Gastrocnemius medialis (tissue), 4 donors: ENCODE results near the gene SRSF8. TPM values are rescaled to one million over a fixed set of nuclear protein-coding genes. Genes with fewer than 3 reads are reported as not detected.

Experiments used
- ATAC-seq, 2 donors: fragments of 150-250 bp; one replicate each; pipeline ENCODE4 v1.9.1; 2016
- DNase-seq, 2 donors: peaks; one replicate each; pipeline ENCODE4 v3.0.0-alpha.2; 2019
- H3K27ac ChIP-seq, 4 donors: fragments of 200-600 bp; sonication (generic); 1 replicate in 1 of 4; 2 replicates in 3 of 4; pipeline ENCODE4 v1.5.1; 2016 to 2018; ENCODE audit warnings: mild to moderate bottlenecking in 2 of 4, moderate library complexity in 1 of 4
- H3K27me3 ChIP-seq, 3 donors: fragments of 200-600 bp; sonication (generic) in 2 of 3; 1 replicate in 1 of 3; 2 replicates in 2 of 3; pipeline versions ENCODE4 v1.5.1 to v1.6.0; 2016 to 2019; ENCODE audit warnings: mild to moderate bottlenecking in 1 of 3, moderate library complexity in 1 of 3
- H3K36me3 ChIP-seq, 2 donors: fragments of 200-600 bp; sonication (generic) in 1 of 2; one replicate each; pipeline ENCODE4 v1.5.1; 2017 to 2018
- H3K4me1 ChIP-seq, 2 donors: fragments of 200-600 bp; sonication (generic) in 1 of 2; one replicate each; pipeline ENCODE4 v1.5.1; 2016 to 2017; ENCODE audit warnings: mild to moderate bottlenecking in 2 of 2
- H3K4me3 ChIP-seq, 4 donors: fragments of 200-600 bp; sonication (generic) in 3 of 4; 1 replicate in 1 of 4; 2 replicates in 3 of 4; pipeline ENCODE4 v1.5.1; 2016 to 2019; ENCODE audit warnings: mild to moderate bottlenecking in 2 of 4
- H3K9me3 ChIP-seq, 3 donors: fragments of 200-600 bp; sonication (generic) in 2 of 3; 1 replicate in 1 of 3; 2 replicates in 2 of 3; pipeline ENCODE4 v1.5.1; 2016 to 2019
- CTCF ChIP-seq, 5 experiments: fragments of 450-650 bp in 3 of 5; fragments of 200-600 bp in 2 of 5; sonication (generic) in 2 of 5; IDR thresholded peaks in 4 of 5; conservative IDR thresholded peaks in 1 of 5; 1 replicate in 4 of 5; 2 replicates in 1 of 5; pipeline ENCODE4 v1.5.1; 2016 to 2019; ENCODE audit warnings: antibody characterized with exemption in 5 of 5, mild to moderate bottlenecking in 3 of 5, moderate library complexity in 3 of 5
- POLR2A ChIP-seq, 2 donors: fragments of 450-650 bp; IDR thresholded peaks; one replicate each; pipeline ENCODE4 v1.6.1; 2017; ENCODE audit warnings: antibody characterized with exemption in 2 of 2, mild to moderate bottlenecking in 2 of 2, moderate library complexity in 2 of 2
- in situ Hi-C, 4 donors: fragments of 200-750 bp; cut with MboI; loops; one replicate each; pipeline versions ENCODE4 v1.15.0 to v1.8.0; 2017; ENCODE audit warnings: low sequenced_read_pairs in 4 of 4
- intact Hi-C: fragments of 100-400 bp; cut with DNase I; formaldehyde crosslinking; loops from one replicate; pipeline ENCODE4 v1.15.1; 2023; ENCODE audit warnings: low total_unique reads
- total RNA-seq, 4 donors: library from RNA; depleted of rRNA; stranded (reverse); fragments of >200 nt; gene quantifications; one replicate each; pipeline versions ENCODE4 v1.1.0 to v1.2.3, GENCODE V29; 2016

Gene SRSF8
- total RNA-seq, 4 donors from 2014 or later, result 18.2 to 31.0 (median 21.5) TPM

GRCh38 chr11:95102733-95103132, 36.0 kb downstream of the SRSF8 start:
- DNase-seq, result no peak
- in situ Hi-C loops, result no loop called here
- peaks cover 61 to 74% of the 10 kb centered on the region in 2 donors for H3K4me1 ChIP-seq
- no peak for TF ChIP-seq POLR2A (IDR thresholded peaks at IDR 0.05)
- no peak for TF ChIP-seq CTCF (IDR thresholded peaks at IDR 0.05 in 4 of 5, conservative IDR thresholded peaks at IDR 0.05 in 1 of 5)
- intact Hi-C loops, result loop anchor here (10.0 kb wide), 1 partner anchor 308 kb away; no protein-coding TSS in a partner anchor
- no peak overlapping the region for H3K4me3 ChIP-seq
- H3K9me3 ChIP-seq, result no peaks in the 10 kb centered on the region
- H3K27ac ChIP-seq, result peak overlapping the region; percentile 85 to 94 (median 90)
- no peaks in the 10 kb centered on the region for H3K36me3 ChIP-seq
- no peak for ATAC-seq
- H3K27me3 ChIP-seq, result no peaks in the 10 kb centered on the region

GRCh38 chr11:95103701-95104100, 37.0 kb downstream of the SRSF8 start:
- intact Hi-C loops (loop anchor here (10.0 kb wide), 1 partner anchor 309 kb away; no protein-coding TSS in a partner anchor), in situ Hi-C loops (no loop called here)
- peak in 1 of 2 donors; percentile 48 for DNase-seq
- H3K36me3 ChIP-seq, result no peaks in the 10 kb centered on the region
- H3K4me3 ChIP-seq, result no peak overlapping the region
- peak overlapping the region; percentile 85 to 94 (median 90) for H3K27ac ChIP-seq
- peak; percentile 5 to 20 for ATAC-seq
- H3K4me1 ChIP-seq, result peaks cover 69 to 83% of the 10 kb centered on the region in 2 donors
- no peaks in the 10 kb centered on the region for H3K27me3 ChIP-seq
- H3K9me3 ChIP-seq, result no peaks in the 10 kb centered on the region
- no peak for TF ChIP-seq CTCF (IDR thresholded peaks at IDR 0.05 in 4 of 5, conservative IDR thresholded peaks at IDR 0.05 in 1 of 5)
- no peak for TF ChIP-seq POLR2A (IDR thresholded peaks at IDR 0.05)

- Histone ChIP-seq H3K36me3 (no peaks in the 10 kb centered on the region), H3K9me3 (no peaks in the 10 kb centered on the region), H3K27me3 (no peaks in the 10 kb centered on the region), H3K27ac (peak overlapping the region; percentile 85 to 94 (median 90)), H3K4me1 (peaks cover 74 to 89% of the 10 kb centered on the region in 2 donors), H3K4me3 (no peak overlapping the region)
- in situ Hi-C loops, result no loop called here
- intact Hi-C loops, result loop anchor here (10.0 kb wide), 1 partner anchor 309 kb away; no protein-coding TSS in a partner anchor
- DNase-seq, result peak in 1 of 2 donors; percentile 70
- no peak for TF ChIP-seq POLR2A (IDR thresholded peaks at IDR 0.05)
- TF ChIP-seq CTCF (IDR thresholded peaks at IDR 0.05 in 4 of 5, conservative IDR thresholded peaks at IDR 0.05 in 1 of 5), result no peak
- ATAC-seq, result peak; percentile 18 to 25
Observed at GRCh38 chr11:95104121-95104830, 37.6 kb downstream of the SRSF8 start.

- ATAC-seq, result no peak
- intact Hi-C loops, result loop anchor here (10.0 kb wide), 1 partner anchor 310 kb away; no protein-coding TSS in a partner anchor
- Histone ChIP-seq H3K27me3 (no peaks in the 10 kb centered on the region), H3K9me3 (no peaks in the 10 kb centered on the region), H3K36me3 (no peaks in the 10 kb centered on the region), H3K27ac (peak overlapping the region; percentile 85 to 94 (median 90)), H3K4me1 (peaks cover 77 to 95% of the 10 kb centered on the region in 2 donors), H3K4me3 (no peak overlapping the region)
- DNase-seq, result no peak
- TF ChIP-seq CTCF (IDR thresholded peaks at IDR 0.05 in 4 of 5, conservative IDR thresholded peaks at IDR 0.05 in 1 of 5) (no peak), POLR2A (IDR thresholded peaks at IDR 0.05) (no peak)
- in situ Hi-C loops, result no loop called here
Observed at GRCh38 chr11:95104856-95105255, 38.1 kb downstream of the SRSF8 start.
